Subcutaneous abdominal adipose tissue (tissue), 5 donors: ENCODE measurements around the gene RCOR1.

ENCODE experiments used
- H3K27ac ChIP-seq: one replicate; pipeline ENCODE4 v1.7.0; 2013; ENCODE audit warnings: low read depth, mild to moderate bottlenecking, inconsistent platforms, low read length, moderate library complexity
- H3K27me3 ChIP-seq, 5 donors: one replicate each; pipeline ENCODE4 v1.7.0; 2013; ENCODE audit warnings: low read length in 5 of 5, inconsistent platforms in 1 of 5; ENCODE audit not compliant: control insufficient read depth in 5 of 5, insufficient read depth in 4 of 5
- H3K36me3 ChIP-seq, 5 donors: one replicate each; pipeline ENCODE4 v1.7.0; 2013; ENCODE audit warnings: low read length in 5 of 5; ENCODE audit not compliant: control insufficient read depth in 5 of 5, insufficient read depth in 5 of 5
- H3K4me1 ChIP-seq, 5 donors: one replicate each; pipeline ENCODE4 v1.7.0; 2013; ENCODE audit warnings: low read length in 5 of 5, mild to moderate bottlenecking in 3 of 5, moderate library complexity in 1 of 5; ENCODE audit not compliant: control insufficient read depth in 5 of 5, insufficient read depth in 5 of 5
- H3K4me3 ChIP-seq, 5 donors: one replicate each; pipeline ENCODE4 v1.7.0; 2013; ENCODE audit warnings: low read length in 5 of 5, low read depth in 1 of 5
- H3K9ac ChIP-seq, 5 donors: one replicate each; pipeline ENCODE4 v1.7.0; 2013; ENCODE audit warnings: low read length in 5 of 5, mild to moderate bottlenecking in 4 of 5, moderate library complexity in 3 of 5
- H3K9me3 ChIP-seq, 5 donors: one replicate each; pipeline ENCODE4 v1.7.0; 2013; ENCODE audit warnings: low read length in 5 of 5; ENCODE audit not compliant: control insufficient read depth in 5 of 5
- donor health status: healthy.
- donor health status: healthy.
- donor health status: healthy.
- donor health status: healthy.
- donor health status: healthy.

RCOR1 gene

DNA sequence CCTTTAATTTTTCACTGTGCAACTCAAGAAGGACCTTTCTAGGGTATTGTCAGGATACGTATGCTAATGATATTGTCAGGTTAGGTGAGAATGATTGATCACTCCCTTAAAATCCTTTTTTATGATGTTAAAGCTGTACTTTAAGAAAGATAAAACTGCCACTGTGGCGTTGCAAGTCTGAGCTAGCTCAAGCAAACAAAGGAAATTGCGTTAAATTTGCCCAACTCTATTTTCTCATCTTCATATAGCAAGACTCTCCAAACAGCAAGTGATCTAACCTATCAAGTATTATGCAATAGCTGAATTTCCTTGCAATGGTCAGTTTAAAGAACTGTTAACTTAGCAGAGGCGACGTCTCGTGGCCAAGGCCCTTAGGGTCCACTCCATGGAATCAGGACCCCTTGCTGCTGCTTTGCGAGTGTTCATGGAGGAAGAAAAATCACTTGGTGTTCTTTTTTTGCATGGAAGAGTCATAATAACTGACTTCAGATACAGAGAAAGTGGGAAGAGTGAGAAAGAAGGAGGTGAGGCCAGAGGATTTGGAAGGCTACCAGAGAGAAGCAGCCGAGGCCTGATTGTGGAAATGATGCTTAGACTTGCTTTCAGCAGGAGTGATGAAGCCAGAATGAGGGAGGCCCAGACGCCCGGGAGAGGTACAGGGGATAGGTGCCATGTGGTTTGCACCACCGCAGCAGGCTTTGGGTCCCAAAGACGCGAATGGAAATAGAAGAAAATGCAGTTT is 187.3 kb downstream of the RCOR1 start:
- no peak overlapping the region for H3K27ac ChIP-seq
- peak overlapping the region in 1 of 5 donors; percentile 42 for H3K9ac ChIP-seq
- H3K27me3 ChIP-seq: no peaks in the 10 kb centered on the region
- no peaks in the 10 kb centered on the region for H3K9me3 ChIP-seq
- H3K4me1 ChIP-seq: peaks cover 3 to 30% (median 21%) of the 10 kb centered on the region in 5 donors
- H3K4me3 ChIP-seq: no peak overlapping the region
- no peaks in the 10 kb centered on the region for H3K36me3 ChIP-seq
